ENCODE measurements around the gene ACOT2. TPM values are rescaled to one million over a fixed set of nuclear protein-coding genes. Genes with fewer than 3 reads are reported as not detected.
"Not testable (repeated sequence)": the region's sequence is repeated elsewhere in the genome, so short reads cannot be mapped to it uniquely, and the experiment has no call there.

ACOT2 gene
- total RNA-seq, 1 donor from 2014 or later, result 39.4 TPM

GRCh38 chr14:73576391-73576790, 7.4 kb downstream of the ACOT2 start:
- no peak for TF ChIP-seq CTCF (IDR thresholded peaks at IDR 0.05)
- H3K36me3 Mint-ChIP-seq (ENCODE audit: unreplicated experiment), result peaks cover 22% of the 10 kb centered on the region
- H3K27me3 Mint-ChIP-seq (ENCODE audit: unreplicated experiment), result no peaks in the 10 kb centered on the region
- H3K4me1 Mint-ChIP-seq (ENCODE audit: unreplicated experiment), result peaks cover 3% of the 10 kb centered on the region
- no peak overlapping the region for H3K4me3 Mint-ChIP-seq (ENCODE audit: unreplicated experiment)
- H3K27ac Mint-ChIP-seq (ENCODE audit: unreplicated experiment), result no peak overlapping the region
- no peak for DNase-seq (ENCODE audit: extremely low spot score, unreplicated experiment)
- H3K9me3 Mint-ChIP-seq (ENCODE audit: unreplicated experiment), result no peaks in the 10 kb centered on the region

- H3K4me1 Mint-ChIP-seq (ENCODE audit: unreplicated experiment); H3K27ac Mint-ChIP-seq (ENCODE audit: unreplicated experiment); H3K4me3 Mint-ChIP-seq (ENCODE audit: unreplicated experiment); H3K27me3 Mint-ChIP-seq (ENCODE audit: unreplicated experiment); DNase-seq (ENCODE audit: extremely low spot score, unreplicated experiment); H3K9me3 Mint-ChIP-seq (ENCODE audit: unreplicated experiment): not testable (repeated sequence)
- H3K36me3 Mint-ChIP-seq (ENCODE audit: unreplicated experiment), result peaks cover 22% of the 10 kb centered on the region
These were observed 8.2 kb downstream of the ACOT2 start for GRCh38 chr14:73577214-73577613.

- H3K4me3 Mint-ChIP-seq (ENCODE audit: unreplicated experiment); H3K27me3 Mint-ChIP-seq (ENCODE audit: unreplicated experiment); H3K27ac Mint-ChIP-seq (ENCODE audit: unreplicated experiment): not testable (repeated sequence)
These were observed 13.3 kb downstream of the ACOT2 start for GRCh38 chr14:73582102-73582979.

GRCh38 chr14:73588695-73589094, 19.7 kb downstream of the ACOT2 start:
- no peaks in the 10 kb centered on the region for H3K27me3 Mint-ChIP-seq (ENCODE audit: unreplicated experiment)
- DNase-seq (ENCODE audit: extremely low spot score, unreplicated experiment), result no peak

More at GRCh38 chr14:73582102-73582979, 13.3 kb downstream of the ACOT2 start:
- not testable (repeated sequence) for H3K4me1 Mint-ChIP-seq (ENCODE audit: unreplicated experiment); DNase-seq (ENCODE audit: extremely low spot score, unreplicated experiment); H3K36me3 Mint-ChIP-seq (ENCODE audit: unreplicated experiment); H3K9me3 Mint-ChIP-seq (ENCODE audit: unreplicated experiment)

GRCh38 chr14:73589116-73589515, 20.1 kb downstream of the ACOT2 start:
- Mint-ChIP-seq H3K4me1 (ENCODE audit: unreplicated experiment) (no peaks in the 10 kb centered on the region), H3K27me3 (ENCODE audit: unreplicated experiment) (no peaks in the 10 kb centered on the region), H3K36me3 (ENCODE audit: unreplicated experiment) (no peaks in the 10 kb centered on the region), H3K4me3 (ENCODE audit: unreplicated experiment) (no peak overlapping the region), H3K27ac (ENCODE audit: unreplicated experiment) (no peak overlapping the region), H3K9me3 (ENCODE audit: unreplicated experiment) (no peaks in the 10 kb centered on the region)
- no peak for DNase-seq (ENCODE audit: extremely low spot score, unreplicated experiment)
- no peak for TF ChIP-seq CTCF (IDR thresholded peaks at IDR 0.05)

More at GRCh38 chr14:73588695-73589094, 19.7 kb downstream of the ACOT2 start:
- Mint-ChIP-seq H3K27ac (ENCODE audit: unreplicated experiment) (no peak overlapping the region), H3K9me3 (ENCODE audit: unreplicated experiment) (no peaks in the 10 kb centered on the region), H3K4me3 (ENCODE audit: unreplicated experiment) (no peak overlapping the region), H3K36me3 (ENCODE audit: unreplicated experiment) (no peaks in the 10 kb centered on the region), H3K4me1 (ENCODE audit: unreplicated experiment) (no peaks in the 10 kb centered on the region)
- TF ChIP-seq CTCF (IDR thresholded peaks at IDR 0.05), result no peak

- not testable (repeated sequence) for DNase-seq (ENCODE audit: extremely low spot score, unreplicated experiment); H3K9me3 Mint-ChIP-seq (ENCODE audit: unreplicated experiment); H3K4me1 Mint-ChIP-seq (ENCODE audit: unreplicated experiment); H3K27ac Mint-ChIP-seq (ENCODE audit: unreplicated experiment); H3K27me3 Mint-ChIP-seq (ENCODE audit: unreplicated experiment); H3K36me3 Mint-ChIP-seq (ENCODE audit: unreplicated experiment)
- peak overlapping the region; percentile 67 for H3K4me3 Mint-ChIP-seq (ENCODE audit: unreplicated experiment)
These were observed 21.6 kb downstream of the ACOT2 start for GRCh38 chr14:73590673-73591004.
